ENCODE results near the gene UBAC1. TPM values are rescaled to one million over a fixed set of nuclear protein-coding genes. Genes with fewer than 3 reads are reported as not detected.

UBAC1 gene
- total RNA-seq, 1 donor from 2014 or later: 34.5 TPM

- H3K4me3 Mint-ChIP-seq: peak overlapping the region; percentile 46
- peaks cover 8% of the 10 kb centered on the region for H3K36me3 Mint-ChIP-seq
- no peak for DNase-seq (ENCODE audit: extremely low spot score, unreplicated experiment)
- no peak for TF ChIP-seq CTCF (conservative IDR thresholded peaks at IDR 0.05)
- peak overlapping the region; percentile 55 for H3K27ac Mint-ChIP-seq
- H3K9me3 Mint-ChIP-seq: no peaks in the 10 kb centered on the region
- no peaks in the 10 kb centered on the region for H3K27me3 Mint-ChIP-seq
- peaks cover 76% of the 10 kb centered on the region for H3K4me1 Mint-ChIP-seq (ENCODE audit: unreplicated experiment)
Observed at GRCh38 chr9:135887585-135888050, 73.6 kb downstream of the UBAC1 start.

GRCh38 chr9:135887021-135887507, 74.1 kb downstream of the UBAC1 start:
- Mint-ChIP-seq H3K4me1 (ENCODE audit: unreplicated experiment) (peaks cover 75% of the 10 kb centered on the region), H3K36me3 (peaks cover 8% of the 10 kb centered on the region), H3K27me3 (no peaks in the 10 kb centered on the region), H3K9me3 (no peaks in the 10 kb centered on the region), H3K4me3 (peak overlapping the region; percentile 46), H3K27ac (peak overlapping the region; percentile 55)
- TF ChIP-seq CTCF (conservative IDR thresholded peaks at IDR 0.05): no peak
- DNase-seq (ENCODE audit: extremely low spot score, unreplicated experiment): no peak

GRCh38 chr9:135886147-135886981, 74.8 kb downstream of the UBAC1 start:
- H3K27ac Mint-ChIP-seq: peak overlapping the region; percentile 55
- peaks cover 8% of the 10 kb centered on the region for H3K36me3 Mint-ChIP-seq
- no peak for TF ChIP-seq CTCF (conservative IDR thresholded peaks at IDR 0.05)
- peaks cover 68% of the 10 kb centered on the region for H3K4me1 Mint-ChIP-seq (ENCODE audit: unreplicated experiment)
- H3K4me3 Mint-ChIP-seq: peak overlapping the region; percentile 32
- no peaks in the 10 kb centered on the region for H3K27me3 Mint-ChIP-seq
- no peak for DNase-seq (ENCODE audit: extremely low spot score, unreplicated experiment)
- no peaks in the 10 kb centered on the region for H3K9me3 Mint-ChIP-seq

GRCh38 chr9:135885100-135885853, 75.9 kb downstream of the UBAC1 start:
- no peak for TF ChIP-seq CTCF (conservative IDR thresholded peaks at IDR 0.05)
- Mint-ChIP-seq H3K27ac (peak overlapping the region; percentile 24), H3K4me3 (no peak overlapping the region), H3K9me3 (no peaks in the 10 kb centered on the region), H3K36me3 (peaks cover 8% of the 10 kb centered on the region), H3K27me3 (no peaks in the 10 kb centered on the region), H3K4me1 (ENCODE audit: unreplicated experiment) (peaks cover 57% of the 10 kb centered on the region)
- no peak for DNase-seq (ENCODE audit: extremely low spot score, unreplicated experiment)

GRCh38 chr9:135884328-135885035, 76.7 kb downstream of the UBAC1 start:
- no peak for TF ChIP-seq CTCF (conservative IDR thresholded peaks at IDR 0.05)
- peaks cover 55% of the 10 kb centered on the region for H3K4me1 Mint-ChIP-seq (ENCODE audit: unreplicated experiment)
- no peaks in the 10 kb centered on the region for H3K9me3 Mint-ChIP-seq
- no peak overlapping the region for H3K4me3 Mint-ChIP-seq
- H3K36me3 Mint-ChIP-seq: peaks cover 8% of the 10 kb centered on the region
- DNase-seq (ENCODE audit: extremely low spot score, unreplicated experiment): no peak
- H3K27ac Mint-ChIP-seq: peak overlapping the region; percentile 24
- no peaks in the 10 kb centered on the region for H3K27me3 Mint-ChIP-seq
